Liver (tissue), 9 donors: ENCODE results near the gene SBF2. TPM values are rescaled to one million over a fixed set of nuclear protein-coding genes. Genes with fewer than 3 reads are reported as not detected.

Experiments used
- DNase-seq: peaks from one replicate; pipeline ENCODE4 v3.0.0-alpha.2; 2017; ENCODE audit warnings: low spot score
- H3K27ac ChIP-seq, 2 donors: one replicate each; pipeline ENCODE4 v1.7.0; 2013; ENCODE audit warnings: inconsistent platforms in 2 of 2, low read length in 2 of 2, control low read depth in 1 of 2, low read depth in 1 of 2, mild to moderate bottlenecking in 1 of 2
- H3K27me3 ChIP-seq, 4 donors: one replicate each; pipeline versions ENCODE4 v1.6.1 to v1.7.0; 2013; ENCODE audit warnings: low read length in 3 of 4, inconsistent platforms in 1 of 4, mild to moderate bottlenecking in 1 of 4, moderate library complexity in 1 of 4; ENCODE audit not compliant: control insufficient read depth in 4 of 4, insufficient read depth in 4 of 4
- H3K36me3 ChIP-seq, 4 donors: one replicate each; pipeline versions ENCODE4 v1.6.1 to v1.7.0; 2013; ENCODE audit warnings: low read length in 3 of 4, mild to moderate bottlenecking in 3 of 4, low read depth in 1 of 4, moderate library complexity in 1 of 4; ENCODE audit not compliant: control insufficient read depth in 4 of 4, insufficient read depth in 3 of 4
- H3K4me1 ChIP-seq, 4 donors: one replicate each; pipeline versions ENCODE4 v1.6.1 to v1.7.0; 2013; ENCODE audit warnings: low read length in 3 of 4, mild to moderate bottlenecking in 3 of 4, moderate library complexity in 1 of 4; ENCODE audit not compliant: control insufficient read depth in 4 of 4, insufficient read depth in 4 of 4
- H3K4me3 ChIP-seq, 3 donors: one replicate each; pipeline versions ENCODE4 v1.6.1 to v1.7.0; 2013; ENCODE audit warnings: low read length in 3 of 3, control low read depth in 1 of 3, low read depth in 1 of 3, mild to moderate bottlenecking in 1 of 3
- H3K9ac ChIP-seq, 2 donors: one replicate each; pipeline ENCODE4 v1.7.0; 2013; ENCODE audit warnings: low read length in 2 of 2, mild to moderate bottlenecking in 2 of 2, moderate library complexity in 2 of 2, control low read depth in 1 of 2, low read depth in 1 of 2
- H3K9me3 ChIP-seq, 4 donors: one replicate each; pipeline versions ENCODE4 v1.6.1 to v1.7.0; 2013; ENCODE audit warnings: low read length in 3 of 4; ENCODE audit not compliant: control insufficient read depth in 4 of 4
- ATF3 ChIP-seq: IDR thresholded peaks from 2 replicates; pipeline ENCODE4 v1.6.1; 2016; ENCODE audit warnings: antibody characterized with exemption
- CTCF ChIP-seq: fragments of 150-350 bp; IDR thresholded peaks from 2 replicates; pipeline ENCODE4 v1.5.1; 2017; ENCODE audit warnings: improper control_type of control experiment, low read depth, low read length; ENCODE audit not compliant: missing input control
- EGR1 ChIP-seq, 2 donors: IDR thresholded peaks; 2 replicates each; pipeline ENCODE4 v1.6.1; 2016 to 2018; ENCODE audit warnings: antibody characterized with exemption in 2 of 2, low read depth in 2 of 2
- FOXA1 ChIP-seq: IDR thresholded peaks from 2 replicates; pipeline ENCODE4 v1.6.1; 2016; ENCODE audit warnings: antibody characterized with exemption
- FOXA2 ChIP-seq: IDR thresholded peaks from 2 replicates; pipeline ENCODE4 v1.6.1; 2016; ENCODE audit warnings: antibody characterized with exemption
- GABPA ChIP-seq, 2 donors: IDR thresholded peaks in 1 of 2; conservative IDR thresholded peaks in 1 of 2; 2 replicates each; pipeline ENCODE4 v1.6.1; 2016; ENCODE audit warnings: antibody characterized with exemption in 2 of 2, mild to moderate bottlenecking in 1 of 2, moderate library complexity in 1 of 2
- HNF4A ChIP-seq, 2 donors: conservative IDR thresholded peaks; 2 replicates each; pipeline ENCODE4 v1.6.1; 2016; ENCODE audit warnings: antibody characterized with exemption in 2 of 2, mild to moderate bottlenecking in 2 of 2
- HNF4G ChIP-seq: IDR thresholded peaks from 2 replicates; pipeline ENCODE4 v1.6.1; 2016; ENCODE audit warnings: antibody characterized with exemption
- JUND ChIP-seq, 2 donors: IDR thresholded peaks; 2 replicates each; pipeline ENCODE4 v1.6.1; 2016; ENCODE audit warnings: antibody characterized with exemption in 2 of 2
- MAX ChIP-seq: IDR thresholded peaks from 2 replicates; pipeline ENCODE4 v1.6.1; 2016; ENCODE audit warnings: antibody characterized with exemption
- NR2F2 ChIP-seq: IDR thresholded peaks from 2 replicates; pipeline ENCODE4 v1.6.1; 2016; ENCODE audit warnings: antibody characterized with exemption
- RAD21 ChIP-seq, 2 donors: IDR thresholded peaks; 2 replicates each; pipeline ENCODE4 v1.6.1; 2016; ENCODE audit warnings: antibody characterized with exemption in 2 of 2, mild to moderate bottlenecking in 2 of 2
- SP1 ChIP-seq: IDR thresholded peaks from 2 replicates; pipeline ENCODE4 v1.6.1; 2018; ENCODE audit warnings: antibody characterized with exemption, mild to moderate bottlenecking
- TAF1 ChIP-seq: conservative IDR thresholded peaks from 2 replicates; pipeline ENCODE4 v1.6.1; 2016; ENCODE audit warnings: antibody characterized with exemption, mild to moderate bottlenecking
- ZBTB33 ChIP-seq: IDR thresholded peaks from 2 replicates; pipeline ENCODE4 v1.6.1; 2016; ENCODE audit warnings: antibody characterized with exemption
- WGBS: extraction: QIAGEN DNeasy Blood & Tissue Kit; methylation state at CpG from one replicate; pipeline ENCODE4 v1.1.7; 2013; 5-methylcytosine and 5-hydroxymethylcytosine counted together
- polyA plus RNA-seq, 2 donors: library from polyadenylated mRNA; stranded (reverse) in 1 of 2; unstranded in 1 of 2; fragments of 200-250 nt in 1 of 2; fragments of >200 nt in 1 of 2; fragmentation: Nextera tagmentation in 1 of 2; extraction: Ambion mirVana in 1 of 2; gene quantifications; one replicate each; pipeline versions ENCODE4 v1.2.1 to v1.2.3, GENCODE V29; 2013 to 2015
- total RNA-seq, 2 donors: library from RNA; depleted of rRNA; stranded (reverse); fragments of >200 nt; gene quantifications; one replicate each; pipeline ENCODE4 v1.2.3, GENCODE V29; 2014
- donor health status: healthy.
- donor health status: healthy.
- donor health status: healthy.
- donor health status: healthy.
- donor health status: healthy.

SBF2 gene
- total and polyA plus RNA-seq, 4 donors = 7.5 to 31.3 (median 14.7) TPM

- Histone ChIP-seq H3K27me3 (no peaks in the 10 kb centered on the region), H3K4me3 (no peak overlapping the region), H3K9me3 (no peaks in the 10 kb centered on the region), H3K36me3 (no peaks in the 10 kb centered on the region), H3K9ac (no peak overlapping the region), H3K27ac (no peak overlapping the region), H3K4me1 (no peaks in the 10 kb centered on the region)
- no peak for DNase-seq
- TF ChIP-seq NR2F2 (no peak), HNF4A (conservative IDR thresholded peaks at IDR 0.05) (no peak), FOXA1 (no peak), ATF3 (no peak), RAD21 (IDR thresholded peaks at IDR 0.05) (no peak), GABPA (IDR thresholded peaks at IDR 0.05 in 1 of 2, conservative IDR thresholded peaks at IDR 0.05 in 1 of 2) (no peak), EGR1 (IDR thresholded peaks at IDR 0.05; ENCODE audit: low read depth in 2 of 2) (no peak), HNF4G (no peak), FOXA2 (no peak), JUND (IDR thresholded peaks at IDR 0.05) (no peak), SP1 (no peak), TAF1 (no peak), ZBTB33 (no peak), MAX (no peak)
- WGBS = 69% methylated on average over 3 of the region's 3 CpGs
Observed at GRCh38 chr11:9752091-9752490, 541.9 kb downstream of the SBF2 start.

GRCh38 chr11:9750551-9750950, 543.5 kb downstream of the SBF2 start:
- no peak for DNase-seq

More at GRCh38 chr11:9750551-9750950, 543.5 kb downstream of the SBF2 start:
- Histone ChIP-seq H3K9me3 (no peaks in the 10 kb centered on the region), H3K27me3 (no peaks in the 10 kb centered on the region), H3K9ac (no peak overlapping the region), H3K4me1 (no peaks in the 10 kb centered on the region), H3K4me3 (no peak overlapping the region), H3K27ac (no peak overlapping the region), H3K36me3 (no peaks in the 10 kb centered on the region)
- 80% methylated on average over 4 of the region's 4 CpGs for WGBS
- no peak for TF ChIP-seq ZBTB33
- TF ChIP-seq ATF3 = no peak
- no peak for TF ChIP-seq TAF1
- no peak for TF ChIP-seq JUND (IDR thresholded peaks at IDR 0.05)
- no peak for TF ChIP-seq CTCF
